ENCODE results near the gene CECR2.
A peak's percentile ranks its signal among the peaks of the same experiment; 100 is the strongest.

Gene CECR2

DNA sequence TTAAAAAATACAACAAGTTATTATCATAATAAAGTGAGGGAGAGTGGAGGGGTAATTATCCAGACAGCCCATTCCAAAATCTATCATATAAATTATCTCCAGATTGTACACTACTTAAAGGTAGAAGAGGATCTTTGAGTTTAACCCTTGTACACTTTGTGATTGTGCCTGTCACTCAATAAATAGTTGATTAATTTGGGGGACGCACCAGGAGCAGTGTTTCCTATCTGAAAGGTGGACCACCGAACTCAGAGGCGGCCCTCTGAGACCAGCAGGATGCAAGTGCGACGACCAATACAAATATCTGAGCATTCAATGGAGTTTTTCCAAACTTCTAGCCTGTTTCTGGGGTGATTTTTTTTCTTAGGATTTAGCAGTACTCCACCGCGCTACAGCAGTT lies 1.1 kb upstream of the CECR2 start:
- no peak for DNase-seq (ENCODE audit: low spot score)

- DNase-seq (ENCODE audit: low spot score) = peak; percentile 81
Observed at GRCh38 chr22:17368554-17369438, 464 bp upstream of the CECR2 start.

- peak; percentile 31 for DNase-seq (ENCODE audit: low spot score)
Observed at GRCh38 chr22:17370026-17370765, 936 bp downstream of the CECR2 start.

DNA sequence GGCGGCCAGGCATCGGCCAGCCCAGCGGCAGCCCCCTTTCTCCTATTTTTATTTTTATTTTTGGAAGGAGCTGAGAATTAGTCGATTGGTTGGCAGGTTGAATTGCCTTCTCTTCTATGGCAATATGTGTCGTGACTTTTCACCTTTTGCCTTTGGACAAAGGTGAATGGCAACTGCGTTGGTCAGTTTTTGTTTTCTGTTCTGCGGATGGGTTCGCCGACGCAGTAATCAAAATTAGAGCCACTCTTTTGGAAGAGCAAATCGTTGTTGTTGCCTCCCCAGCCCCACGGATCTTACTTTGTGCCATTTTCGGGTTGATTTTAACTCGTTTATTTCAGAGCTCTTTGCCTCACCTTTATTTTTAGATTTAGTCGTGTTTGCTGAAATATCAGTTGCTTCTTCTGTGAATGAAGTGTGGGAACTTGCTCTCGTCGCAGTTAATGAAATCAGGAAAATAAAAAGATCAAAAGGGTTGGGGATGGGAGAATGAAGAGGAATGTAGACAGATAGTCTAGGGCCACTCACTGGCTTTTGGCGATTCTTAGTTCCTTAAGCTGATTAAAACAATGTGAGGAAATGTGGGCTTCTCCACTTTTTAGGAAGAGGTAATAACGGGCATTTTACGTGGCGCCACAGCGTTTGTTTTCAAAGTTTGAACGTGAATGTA lies 1.6 kb downstream of the CECR2 start:
- no peak for DNase-seq (ENCODE audit: low spot score)

DNA sequence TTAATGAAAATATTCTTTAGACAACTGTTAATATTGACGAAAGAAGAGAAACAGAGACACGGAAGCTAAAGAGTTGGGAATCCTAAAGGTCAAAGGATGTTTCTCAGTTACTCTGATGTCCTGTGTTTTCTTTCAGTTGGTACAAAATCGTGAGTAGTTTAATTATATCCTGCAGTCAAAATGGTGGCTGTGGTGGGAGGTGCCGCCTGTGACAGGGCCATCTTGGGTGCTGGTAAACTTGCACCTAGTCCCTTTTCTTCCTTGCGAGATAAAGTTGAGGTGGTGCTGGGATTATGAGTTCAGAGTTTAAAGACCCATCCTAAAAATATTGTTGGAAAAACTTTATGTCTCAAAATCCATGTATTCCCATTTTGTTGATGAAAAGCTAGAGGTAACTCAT lies 2.2 kb downstream of the CECR2 start:
- no peak for DNase-seq (ENCODE audit: low spot score)

GRCh38 chr22:17373855-17374254 lies 4.6 kb downstream of the CECR2 start:
- no peak for DNase-seq (ENCODE audit: low spot score)

GRCh38 chr22:17375914-17376614 lies 6.8 kb downstream of the CECR2 start:
- no peak for DNase-seq (ENCODE audit: low spot score)

- DNase-seq (ENCODE audit: low spot score) = no peak
Observed at GRCh38 chr22:17376950-17377349, 7.7 kb downstream of the CECR2 start.

GRCh38 chr22:17379944-17380343 lies 10.7 kb downstream of the CECR2 start:
- no peak for DNase-seq (ENCODE audit: low spot score)

- no peak for DNase-seq (ENCODE audit: low spot score)
Observed at GRCh38 chr22:17380359-17381087, 11.3 kb downstream of the CECR2 start.

- no peak for DNase-seq (ENCODE audit: low spot score)
Observed at GRCh38 chr22:17381192-17381913, 12.1 kb downstream of the CECR2 start.

DNA sequence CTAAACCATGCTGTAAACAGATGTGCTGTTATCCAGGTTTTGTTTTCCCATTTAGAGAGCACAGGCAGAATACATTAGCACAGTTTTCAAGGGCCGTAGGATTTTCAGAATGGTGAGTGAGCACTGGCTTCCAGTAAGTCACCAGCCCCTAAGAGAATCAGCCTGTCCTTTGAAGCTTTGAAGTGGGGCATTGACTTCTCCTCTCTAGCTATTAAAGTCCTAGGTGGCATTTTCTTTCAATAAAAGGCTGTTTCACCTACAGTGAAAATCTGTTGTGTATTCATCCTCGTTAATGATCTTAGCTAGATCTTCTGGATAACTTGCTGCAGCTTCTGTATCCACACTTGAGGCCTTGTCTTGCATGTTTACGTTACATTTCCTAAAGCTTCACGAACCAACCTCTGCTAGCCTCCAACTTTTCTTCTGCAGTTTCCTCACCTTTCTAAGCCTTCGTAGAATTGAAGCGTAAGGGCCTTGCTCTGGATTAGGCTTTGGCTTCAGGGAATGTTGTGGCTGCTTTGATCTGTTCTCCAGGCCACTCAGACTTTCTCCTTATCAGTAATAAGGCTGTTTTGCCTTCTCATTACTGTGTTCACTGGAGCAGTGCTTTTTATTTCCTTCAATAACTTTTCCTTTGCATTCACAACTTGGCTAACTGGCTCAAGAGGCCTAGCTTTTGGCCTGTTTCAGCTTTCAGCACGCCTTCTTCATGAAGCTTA lies 15.5 kb downstream of the CECR2 start:
- DNase-seq (ENCODE audit: low spot score) = no peak

- no peak for DNase-seq (ENCODE audit: low spot score)
Observed at GRCh38 chr22:17387356-17387755, 18.1 kb downstream of the CECR2 start.

- DNase-seq (ENCODE audit: low spot score) = no peak
Observed at GRCh38 chr22:17388235-17388634, 19.0 kb downstream of the CECR2 start.

- DNase-seq (ENCODE audit: low spot score) = no peak
Observed at GRCh38 chr22:17390087-17390486, 20.8 kb downstream of the CECR2 start.

GRCh38 chr22:17396516-17396915 lies 27.3 kb downstream of the CECR2 start:
- no peak for DNase-seq (ENCODE audit: low spot score)

DNA sequence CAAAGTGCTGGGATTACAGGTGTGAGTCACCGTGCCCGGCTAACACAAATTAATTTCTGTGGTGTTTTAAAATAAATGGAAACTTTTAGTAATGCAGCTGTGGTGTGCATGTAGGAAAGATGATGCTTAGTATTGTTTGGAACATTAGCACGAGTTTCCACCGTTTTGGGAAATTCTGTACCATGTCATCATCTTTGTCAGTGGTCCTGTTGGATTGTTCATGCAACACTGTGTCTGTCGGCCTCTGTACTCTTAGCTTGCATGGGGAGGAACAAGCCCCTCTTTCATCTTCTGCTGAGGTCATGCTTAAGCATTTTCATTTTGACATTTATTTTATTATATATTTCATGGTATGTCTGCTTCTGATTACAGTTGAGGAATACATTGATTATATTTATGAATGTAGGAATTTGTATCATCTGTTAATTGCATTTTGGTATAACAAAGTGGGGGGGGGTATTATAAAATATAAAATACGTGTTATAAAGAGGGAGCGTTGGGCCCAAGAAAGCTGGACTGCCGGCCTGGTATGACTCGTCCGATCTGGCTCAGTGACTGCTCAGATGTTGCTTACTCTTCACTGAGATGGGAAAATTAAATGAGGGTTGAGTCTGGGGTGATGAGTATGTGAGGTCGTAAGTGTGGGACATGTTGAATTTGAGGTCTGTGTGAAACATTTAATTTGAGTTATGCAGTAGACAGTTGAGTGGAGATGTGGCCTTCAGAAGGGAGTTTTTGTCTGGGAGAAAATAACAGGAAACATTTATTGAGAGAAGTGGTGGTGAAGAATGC lies 28.7 kb downstream of the CECR2 start:
- DNase-seq (ENCODE audit: low spot score) = no peak

- DNase-seq (ENCODE audit: low spot score) = no peak
Observed at GRCh38 chr22:17400305-17400704, 31.0 kb downstream of the CECR2 start.

GRCh38 chr22:17401728-17402127 lies 32.5 kb downstream of the CECR2 start:
- no peak for DNase-seq (ENCODE audit: low spot score)
